GM12878 (cell line): ENCODE data around the gene GSAP. TPM values are rescaled to one million over a fixed set of nuclear protein-coding genes. Genes with fewer than 3 reads are reported as not detected.

Experiments
- ATAC-seq: fragments of 200-7000 bp; cut with Tn5 transposase; 3 replicates; pipeline ENCODE4 v1.9.1; 2020; ENCODE audit warnings: mild to moderate bottlenecking, moderate library complexity
- BruUV-seq: library from RNA; stranded (reverse); fragments of 400-500 nt; replicated peaks from 2 replicates; lab custom pipeline; 2021; lab: Mats Ljungman, UMichigan
- CTCF ChIA-PET: fragments of 300-600 bp; sonication (Branson Sonifier 250); formaldehyde crosslinking; extraction: SDS; loops from one replicate; lab custom pipeline; 2021; ENCODE audit warnings: inconsistent platforms; lab: Yijun Ruan, JAX
- POLR2A ChIA-PET: fragments of 350-600 bp; formaldehyde crosslinking; extraction: SDS; loops from one replicate; lab custom pipeline; 2021; ENCODE audit warnings: inconsistent platforms; lab: Charles Lee
- RAD21 ChIA-PET: fragments of 300-600 bp; sonication (Branson Sonifier 250); formaldehyde crosslinking; loops from one replicate; lab custom pipeline; 2023; ENCODE audit warnings: antibody characterized with exemption; ENCODE audit not compliant: unreplicated experiment; lab: Charles Lee
- SMC1A ChIA-PET: fragments of 300-600 bp; sonication (Branson Sonifier 250); formaldehyde crosslinking; loops from one replicate; lab custom pipeline; 2023; ENCODE audit not compliant: unreplicated experiment, uncharacterized antibody; lab: Charles Lee
- DNase-seq: peaks from one replicate; pipeline ENCODE4 v3.0.0-alpha.2; 2011; ENCODE audit warnings: low read depth, low spot score
- FAIRE-seq: peaks from 3 replicates; lab custom pipeline; 2011; peaks lifted over from hg19 to GRCh38; lab: Jason Lieb, UNC
- H2AFZ ChIP-seq: 2 replicates; pipeline ENCODE4 v1.6.0; 2011; ENCODE audit warnings: low read depth, low read length, control low read depth; ENCODE audit not compliant: control insufficient read depth
- H3K27ac ChIP-seq: 2 replicates; pipeline ENCODE4 v1.5.1; 2011; ENCODE audit warnings: control low read depth; ENCODE audit not compliant: control insufficient read depth, insufficient read depth
- H3K27me3 ChIP-seq, 2 experiments: replicated peaks in 1 of 2; 2 replicates each; pipeline versions ENCODE4 v1.6.0 to v1.6.1; 2011; ENCODE audit warnings: low read length in 1 of 2; ENCODE audit not compliant: control insufficient read depth in 2 of 2, insufficient read depth in 2 of 2
- H3K36me3 ChIP-seq, 2 experiments: 2 replicates each; pipeline ENCODE4 v1.5.1; 2011; ENCODE audit warnings: low read length in 1 of 2; ENCODE audit not compliant: control insufficient read depth in 2 of 2, insufficient read depth in 2 of 2
- H3K4me1 ChIP-seq: 2 replicates; pipeline ENCODE4 v1.6.1; 2011; ENCODE audit warnings: mild to moderate bottlenecking, low read length, moderate library complexity, mixed read lengths; ENCODE audit not compliant: control insufficient read depth, insufficient read depth
- H3K4me2 ChIP-seq: 2 replicates; pipeline ENCODE4 v1.6.0; 2011; ENCODE audit warnings: control low read depth; ENCODE audit not compliant: control insufficient read depth, insufficient read depth
- H3K4me3 ChIP-seq: fragments of 200-600 bp; sonication (generic); 2 replicates; pipeline ENCODE4 v1.5.1; 2016
- H3K79me2 ChIP-seq: 2 replicates; pipeline ENCODE4 v1.6.0; 2011; ENCODE audit warnings: low read length; ENCODE audit not compliant: control insufficient read depth, insufficient read depth
- H3K9ac ChIP-seq: 2 replicates; pipeline ENCODE4 v1.8.0; 2011; ENCODE audit warnings: low read length, control low read depth, mixed read lengths; ENCODE audit not compliant: control insufficient read depth, insufficient read depth
- H3K9me3 ChIP-seq: replicated peaks from 3 replicates; pipeline ENCODE4 v1.5.1; 2011; ENCODE audit warnings: mild to moderate bottlenecking, low read length; ENCODE audit not compliant: control insufficient read depth, insufficient read depth
- H4K20me1 ChIP-seq: 2 replicates; pipeline ENCODE4 v1.6.0; 2011; ENCODE audit not compliant: control insufficient read depth, insufficient read depth
- MLLT1 ChIP-seq: fragments of 450-650 bp; IDR thresholded peaks from 2 replicates; pipeline ENCODE4 v1.6.1; 2016; ENCODE audit warnings: mild to moderate bottlenecking
- WGBS: methylation state at CpG from one replicate; pipeline ENCODE4 v1.1.6; 2016; ENCODE audit warnings: low lambda C conversion rate; ENCODE audit not compliant: insufficient replicate concordance, insufficient coverage; ENCODE audit errors: missing lambda C conversion rate; 5-methylcytosine and 5-hydroxymethylcytosine counted together
- in situ Hi-C: fragments of 300-500 bp; cut with MboI; formaldehyde crosslinking; loops from 9 replicates; pipeline ENCODE4 v1.14.3; 2018; ENCODE audit warnings: mixed read lengths
- intact Hi-C: fragments of 100-400 bp; cut with micrococcal nuclease; formaldehyde crosslinking; loops from one replicate; pipeline ENCODE4 v1.14.2; 2022; ENCODE audit not compliant: unreplicated experiment
- polyA plus RNA-seq, 11 experiments: library from polyadenylated mRNA; depleted of rRNA in 4 of 11; unstranded in 6 of 11; stranded (reverse) in 5 of 11; fragments of >200 nt; fragmentation: Nextera tagmentation in 4 of 11; fragmentation: Illumina TruSeq in 1 of 11; extraction: Ambion mirVana in 4 of 11; extraction: Trizol in 1 of 11; gene quantifications; 1 replicate in 1 of 11; 2 replicates in 10 of 11; pipeline versions ENCODE4 v1.2.1 to v1.2.3, GENCODE V29; 2011 to 2016; ENCODE audit warnings: inconsistent platforms in 2 of 11, missing spikeins in 2 of 11, low read depth in 1 of 11
- total RNA-seq, 4 experiments: library from RNA; depleted of rRNA in 3 of 4; stranded (reverse); fragments of >200 nt in 3 of 4; fragmentation: Illumina TruSeq in 1 of 4; extraction: Trizol in 1 of 4; gene quantifications; 2 replicates each; pipeline versions ENCODE4 v1.2.1 to v1.2.3, GENCODE V29; 2013 to 2021
- TF ChIP-seq, protein P1 (sequence below): IDR thresholded peaks from 2 replicates; pipeline ENCODE4 v1.6.1; 2011; ENCODE audit warnings: borderline replicate concordance, low read depth, mild to moderate bottlenecking, moderate library complexity, mixed read lengths, low read length; ENCODE audit not compliant: insufficient read depth; ENCODE audit errors: extremely low read length

The GSAP gene
- total and polyA plus RNA-seq, 10 of the 15 experiments (the other 5 are each of a cell fraction or from before 2014, with no cell fraction given) = 6.6 to 38.1 (median 21.8) TPM

- FAIRE-seq = no peak
- ChIA-PET SMC1A (interaction anchor here (1.0 to 3.1 kb wide), 10 partner anchors 11 to 154 kb away, joined by 3 to 13 read pairs (median 4); partner anchors contain the start of gene FGL2), CTCF (interaction anchor here (1.2 to 2.8 kb wide), 3 partner anchors 22 to 406 kb away, joined by 3 to 9 read pairs (median 5); no protein-coding TSS in a partner anchor), RAD21 (interaction anchor here (1.3 to 2.5 kb wide), 4 partner anchors 19 to 74 kb away, joined by 3 to 13 read pairs (median 6); no protein-coding TSS in a partner anchor), POLR2A (interaction anchor here (1.3 kb wide), 1 partner anchor 62 kb away, joined by 3 read pairs; the partner anchor contains the start of gene GSAP)
- H3K36me3 ChIP-seq = peaks cover 0 to 3% of the 10 kb centered on the region in 2 experiments; a peak in 1 of 4 replicates
- 76% methylated on average over 6 of the region's 6 CpGs for WGBS
- ATAC-seq = no peak
- no peak overlapping the region for H3K4me2 ChIP-seq
- H4K20me1 ChIP-seq = no peaks in the 10 kb centered on the region
- no peak overlapping the region for H3K4me3 ChIP-seq
- intact Hi-C loops = loop anchor here (5.0 kb wide), 1 partner anchor 183 kb away; the partner anchor contains the start of gene PTPN12
- H3K79me2 ChIP-seq = no peaks in the 10 kb centered on the region
- no peaks in the 10 kb centered on the region for H3K27me3 ChIP-seq
- no peak overlapping the region for H3K27ac ChIP-seq
- TF ChIP-seq, protein P1, sequence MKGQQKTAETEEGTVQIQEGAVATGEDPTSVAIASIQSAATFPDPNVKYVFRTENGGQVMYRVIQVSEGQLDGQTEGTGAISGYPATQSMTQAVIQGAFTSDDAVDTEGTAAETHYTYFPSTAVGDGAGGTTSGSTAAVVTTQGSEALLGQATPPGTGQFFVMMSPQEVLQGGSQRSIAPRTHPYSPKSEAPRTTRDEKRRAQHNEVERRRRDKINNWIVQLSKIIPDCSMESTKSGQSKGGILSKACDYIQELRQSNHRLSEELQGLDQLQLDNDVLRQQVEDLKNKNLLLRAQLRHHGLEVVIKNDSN = no peak
- 0 out of 2 replicates have a peak, but pooled peaks have one; percentile 31 for TF ChIP-seq MLLT1
- H3K9me3 ChIP-seq = no peaks in the 10 kb centered on the region
- no peak overlapping the region for H2AFZ ChIP-seq
- H3K4me1 ChIP-seq = peaks cover 23% of the 10 kb centered on the region
- no peak for DNase-seq
- no TSS peak for BruUV-seq
- in situ Hi-C loops = no loop called here
- no peak overlapping the region for H3K9ac ChIP-seq
These were observed 62.2 kb downstream of the GSAP start for GRCh38 chr7:77353911-77354310.
